Colonic mucosa (tissue), 4 donors: Measurements from ENCODE around the gene TMEM232. TPM values are rescaled to one million over a fixed set of nuclear protein-coding genes. Genes with fewer than 3 reads are reported as not detected.
"Not testable (repeated sequence)": the region's sequence is repeated elsewhere in the genome, so short reads cannot be mapped to it uniquely, and the experiment has no call there.

ENCODE experiments used
- DNase-seq: peaks from one replicate; pipeline ENCODE4 v3.0.0-alpha.2; 2020
- H3K27ac ChIP-seq: fragments of 200-600 bp; one replicate; pipeline ENCODE4 v1.8.0; 2021
- H3K27me3 ChIP-seq: fragments of 200-600 bp; one replicate; pipeline ENCODE4 v1.8.0; 2021
- H3K36me3 ChIP-seq: fragments of 200-600 bp; one replicate; pipeline ENCODE4 v1.8.0; 2021
- H3K4me1 ChIP-seq: fragments of 200-600 bp; one replicate; pipeline ENCODE4 v1.8.0; 2021; ENCODE audit warnings: mild to moderate bottlenecking
- H3K4me3 ChIP-seq: fragments of 200-600 bp; one replicate; pipeline ENCODE4 v1.8.0; 2021
- H3K9ac ChIP-seq, 2 donors: one replicate each; pipeline ENCODE4 v1.7.0; 2013; ENCODE audit warnings: control low read depth in 2 of 2, low read depth in 2 of 2, low read length in 2 of 2
- H3K9me3 ChIP-seq: fragments of 200-600 bp; one replicate; pipeline ENCODE4 v1.8.0; 2021
- CTCF ChIP-seq: fragments of 200-600 bp; IDR thresholded peaks from one replicate; pipeline ENCODE4 v1.8.0; 2022; ENCODE audit warnings: antibody characterized with exemption, mild to moderate bottlenecking
- intact Hi-C: fragments of 100-400 bp; cut with DNase I; formaldehyde crosslinking; loops from one replicate; pipeline ENCODE4 v1.14.1; 2022
- total RNA-seq, 2 donors: library from RNA; stranded (reverse); fragmentation: NEBNext Ultra II Directional in 1 of 2; extraction: Animal tissue kit (Norgen Biotek cat#: 25700) in 1 of 2; gene quantifications; one replicate each; pipeline ENCODE4 v1.2.1, GENCODE V29; 2021
- donor health status: healthy.
- donor health status: DM: no; HTN: no; CAD: no.
- donor health status: DM: no; HTN: no; CAD: no.

TMEM232 gene
- total RNA-seq, 2 donors from 2014 or later = 1.8 to 2.1 TPM

GRCh38 chr5:110681953-110682352, 44.5 kb downstream of the TMEM232 start:
- H3K9me3 ChIP-seq = no peaks in the 10 kb centered on the region
- DNase-seq = no peak
- H3K4me3 ChIP-seq = no peak overlapping the region
- no peaks in the 10 kb centered on the region for H3K4me1 ChIP-seq
- intact Hi-C loops = no loop called here
- no peaks in the 10 kb centered on the region for H3K27me3 ChIP-seq
- H3K36me3 ChIP-seq = no peaks in the 10 kb centered on the region
- no peak for TF ChIP-seq CTCF
- no peak overlapping the region for H3K27ac ChIP-seq
- H3K9ac ChIP-seq = no peak overlapping the region

- no peaks in the 10 kb centered on the region for H3K27me3 ChIP-seq
- no peak for TF ChIP-seq CTCF
- no peak overlapping the region for H3K27ac ChIP-seq
- no peak for DNase-seq
- H3K9ac ChIP-seq = no peak overlapping the region
- H3K4me3 ChIP-seq = no peak overlapping the region
- H3K4me1 ChIP-seq = no peaks in the 10 kb centered on the region
- intact Hi-C loops = no loop called here
- no peaks in the 10 kb centered on the region for H3K9me3 ChIP-seq
- no peaks in the 10 kb centered on the region for H3K36me3 ChIP-seq
These were observed 45.4 kb downstream of the TMEM232 start for GRCh38 chr5:110681109-110681508.

GRCh38 chr5:110676554-110676953, 49.9 kb downstream of the TMEM232 start:
- intact Hi-C loops, H3K27ac ChIP-seq: not testable (repeated sequence)

GRCh38 chr5:110665184-110665726, 61.2 kb downstream of the TMEM232 start:
- no peaks in the 10 kb centered on the region for H3K9me3 ChIP-seq
- no peak for DNase-seq
- H3K9ac ChIP-seq = no peak overlapping the region
- no peak for TF ChIP-seq CTCF
- H3K27me3 ChIP-seq = no peaks in the 10 kb centered on the region
- no peak overlapping the region for H3K4me3 ChIP-seq
- H3K27ac ChIP-seq = no peak overlapping the region
- intact Hi-C loops = no loop called here
- H3K4me1 ChIP-seq = no peaks in the 10 kb centered on the region
- no peaks in the 10 kb centered on the region for H3K36me3 ChIP-seq

More at GRCh38 chr5:110676554-110676953, 49.9 kb downstream of the TMEM232 start:
- H3K27me3 ChIP-seq, H3K4me3 ChIP-seq, DNase-seq, H3K9me3 ChIP-seq, H3K36me3 ChIP-seq, H3K9ac ChIP-seq, H3K4me1 ChIP-seq: not testable (repeated sequence)

- TF ChIP-seq CTCF = no peak
- Histone ChIP-seq H3K4me1 (no peaks in the 10 kb centered on the region), H3K9me3 (no peaks in the 10 kb centered on the region), H3K4me3 (no peak overlapping the region), H3K9ac (no peak overlapping the region), H3K27me3 (no peaks in the 10 kb centered on the region), H3K27ac (no peak overlapping the region), H3K36me3 (no peaks in the 10 kb centered on the region)
- intact Hi-C loops = no loop called here
- DNase-seq = no peak
These were observed 62.9 kb downstream of the TMEM232 start for GRCh38 chr5:110663525-110663924.

- no peaks in the 10 kb centered on the region for H3K36me3 ChIP-seq
- no peak for TF ChIP-seq CTCF
- H3K9ac ChIP-seq = no peak overlapping the region
- H3K27ac ChIP-seq = no peak overlapping the region
- no peaks in the 10 kb centered on the region for H3K27me3 ChIP-seq
- DNase-seq = no peak
- intact Hi-C loops = no loop called here
- H3K9me3 ChIP-seq = no peaks in the 10 kb centered on the region
- no peak overlapping the region for H3K4me3 ChIP-seq
- no peaks in the 10 kb centered on the region for H3K4me1 ChIP-seq
These were observed 68.5 kb downstream of the TMEM232 start for GRCh38 chr5:110658006-110658405.
